Peyer's patch (tissue), 4 donors: ENCODE data around the gene GGA1.

Experiments
- POLR2A ChIP-seq, 2 donors: fragments of 450-650 bp; IDR thresholded peaks; one replicate each; pipeline ENCODE4 v1.5.1; 2017; ENCODE audit warnings: antibody characterized with exemption in 2 of 2, mild to moderate bottlenecking in 2 of 2, moderate library complexity in 2 of 2
- TF ChIP-seq, protein P1 (sequence below), 6 experiments: fragments of 450-650 bp in 4 of 6; fragments of 200-600 bp in 2 of 6; sonication (generic) in 1 of 6; IDR thresholded peaks; one replicate each; pipeline ENCODE4 v1.5.1; 2017 to 2019; ENCODE audit warnings: antibody characterized with exemption in 6 of 6, mild to moderate bottlenecking in 3 of 6, moderate library complexity in 1 of 6

DNA sequence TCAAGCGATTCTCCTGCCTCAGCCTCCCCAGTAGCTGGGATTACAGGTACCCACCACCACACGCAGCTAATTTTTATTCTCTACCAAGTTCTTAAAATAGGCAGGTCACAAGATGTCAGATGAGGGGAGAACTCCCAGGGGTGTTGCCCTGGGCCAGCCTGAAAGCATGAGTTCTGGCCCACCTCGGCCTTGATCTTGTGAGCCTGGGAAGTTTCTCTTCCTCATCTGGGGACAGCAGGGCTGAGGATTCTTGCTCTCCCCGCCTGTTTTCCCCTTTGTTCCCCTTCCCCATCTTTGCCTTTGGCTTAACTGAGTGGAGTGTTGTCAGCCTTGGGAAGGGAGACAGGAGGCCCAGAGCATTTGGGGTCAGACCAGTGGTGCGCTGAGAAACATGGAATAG is 53.4 kb downstream of the GGA1 start:
- TF ChIP-seq, protein P1, sequence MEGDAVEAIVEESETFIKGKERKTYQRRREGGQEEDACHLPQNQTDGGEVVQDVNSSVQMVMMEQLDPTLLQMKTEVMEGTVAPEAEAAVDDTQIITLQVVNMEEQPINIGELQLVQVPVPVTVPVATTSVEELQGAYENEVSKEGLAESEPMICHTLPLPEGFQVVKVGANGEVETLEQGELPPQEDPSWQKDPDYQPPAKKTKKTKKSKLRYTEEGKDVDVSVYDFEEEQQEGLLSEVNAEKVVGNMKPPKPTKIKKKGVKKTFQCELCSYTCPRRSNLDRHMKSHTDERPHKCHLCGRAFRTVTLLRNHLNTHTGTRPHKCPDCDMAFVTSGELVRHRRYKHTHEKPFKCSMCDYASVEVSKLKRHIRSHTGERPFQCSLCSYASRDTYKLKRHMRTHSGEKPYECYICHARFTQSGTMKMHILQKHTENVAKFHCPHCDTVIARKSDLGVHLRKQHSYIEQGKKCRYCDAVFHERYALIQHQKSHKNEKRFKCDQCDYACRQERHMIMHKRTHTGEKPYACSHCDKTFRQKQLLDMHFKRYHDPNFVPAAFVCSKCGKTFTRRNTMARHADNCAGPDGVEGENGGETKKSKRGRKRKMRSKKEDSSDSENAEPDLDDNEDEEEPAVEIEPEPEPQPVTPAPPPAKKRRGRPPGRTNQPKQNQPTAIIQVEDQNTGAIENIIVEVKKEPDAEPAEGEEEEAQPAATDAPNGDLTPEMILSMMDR (IDR thresholded peaks at IDR 0.05): no peak
- TF ChIP-seq POLR2A (IDR thresholded peaks at IDR 0.05): no peak
